Loucy (cell line): ENCODE data around the gene TANGO2.

ENCODE experiments used
- H2AFZ ChIP-seq: fragments of 200-600 bp; sonication (generic); 2 replicates; pipeline ENCODE4 v1.6.0; 2016; ENCODE audit warnings: antibody characterized with exemption, mild to moderate bottlenecking, low read length, moderate library complexity
- H3F3A ChIP-seq: fragments of 200-600 bp; 2 replicates; pipeline ENCODE4 v1.6.0; 2016; ENCODE audit warnings: antibody characterized with exemption, low read depth, mild to moderate bottlenecking
- H3K27me3 ChIP-seq: fragments of 200-600 bp; sonication (generic); 2 replicates; pipeline ENCODE4 v1.6.1; 2014; ENCODE audit warnings: low read length, mild to moderate bottlenecking; ENCODE audit not compliant: insufficient read depth, poor library complexity, severe bottlenecking
- H3K36me3 ChIP-seq: fragments of 200-600 bp; sonication (generic); 2 replicates; pipeline ENCODE4 v1.6.1; 2016; ENCODE audit warnings: low read length; ENCODE audit not compliant: insufficient read depth
- H3K4me1 ChIP-seq: fragments of 200-600 bp; sonication (generic); 2 replicates; pipeline ENCODE4 v1.5.1; 2014; ENCODE audit warnings: low read length, mild to moderate bottlenecking; ENCODE audit not compliant: insufficient read depth, poor library complexity, severe bottlenecking
- H3K4me2 ChIP-seq: fragments of 200-600 bp; sonication (generic); 2 replicates; pipeline ENCODE4 v1.6.0; 2014; ENCODE audit warnings: antibody characterized with exemption, low read length, low read depth, mild to moderate bottlenecking; ENCODE audit not compliant: poor library complexity, severe bottlenecking
- H3K4me3 ChIP-seq: fragments of 200-600 bp; sonication (generic); 2 replicates; pipeline ENCODE4 v1.5.1; 2014; ENCODE audit warnings: low read length, mild to moderate bottlenecking, mixed read lengths; ENCODE audit not compliant: poor library complexity, severe bottlenecking
- H3K79me2 ChIP-seq: fragments of 200-600 bp; sonication (generic); 2 replicates; pipeline ENCODE4 v1.6.1; 2014; ENCODE audit warnings: low read length; ENCODE audit not compliant: insufficient read depth
- H3K9ac ChIP-seq: fragments of 200-600 bp; sonication (generic); 2 replicates; pipeline ENCODE4 v1.6.0; 2014; ENCODE audit warnings: mild to moderate bottlenecking, low read depth, low read length, moderate library complexity; ENCODE audit not compliant: poor library complexity, severe bottlenecking
- H3K9me2 ChIP-seq: fragments of 200-600 bp; sonication (generic); replicated peaks from 2 replicates; pipeline ENCODE4 v1.6.1; 2016; ENCODE audit warnings: low read depth, low read length, mixed read lengths
- H3K9me3 ChIP-seq: fragments of 200-600 bp; sonication (generic); 2 replicates; pipeline ENCODE4 v1.6.1; 2014; ENCODE audit warnings: mild to moderate bottlenecking, antibody characterized with exemption, low read length, low read depth; ENCODE audit not compliant: insufficient read depth
- H4K20me1 ChIP-seq: fragments of 200-600 bp; sonication (generic); 2 replicates; pipeline ENCODE4 v1.6.0; 2014; ENCODE audit warnings: antibody characterized with exemption, low read length, mild to moderate bottlenecking; ENCODE audit not compliant: insufficient read depth, poor library complexity, severe bottlenecking
- CTCF ChIP-seq: fragments of 200-600 bp; sonication (generic); conservative IDR thresholded peaks from 2 replicates; pipeline ENCODE4 v1.5.1; 2014; ENCODE audit warnings: mild to moderate bottlenecking, antibody characterized with exemption, low read length
- EZH2phosphoT487 ChIP-seq: fragments of 200-600 bp; IDR thresholded peaks from 2 replicates; pipeline ENCODE4 v1.6.1; 2018; ENCODE audit warnings: antibody characterized with exemption, mild to moderate bottlenecking, moderate library complexity, borderline replicate concordance

The TANGO2 gene

DNA sequence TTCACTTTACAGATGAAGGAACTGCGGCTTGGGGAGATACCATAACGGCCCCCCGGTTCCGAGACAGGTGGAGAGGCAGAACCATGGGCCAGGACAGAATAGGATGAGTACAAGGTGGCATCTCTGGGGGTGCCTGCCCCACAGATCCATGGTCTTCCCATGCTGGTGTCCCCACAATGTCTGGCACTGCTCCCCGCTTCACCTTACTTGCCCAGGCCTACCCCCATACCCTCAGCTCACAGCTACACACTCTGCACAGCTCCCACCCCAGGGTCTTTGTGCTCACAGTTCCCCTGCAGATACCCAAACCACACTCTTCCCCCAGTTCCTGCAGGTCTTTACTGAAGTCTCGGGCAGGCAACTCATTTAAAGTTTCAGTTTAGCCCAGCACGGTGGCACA, 47.7 kb downstream of the TANGO2 start:
- Histone ChIP-seq H3K9ac (no peak overlapping the region), H3K9me2 (no peaks in the 10 kb centered on the region), H3K9me3 (no peaks in the 10 kb centered on the region), H3K79me2 (no peaks in the 10 kb centered on the region), H3K4me2 (no peak overlapping the region), H3K4me1 (no peaks in the 10 kb centered on the region), H3F3A (no peaks in the 10 kb centered on the region), H3K4me3 (no peak overlapping the region), H4K20me1 (no peaks in the 10 kb centered on the region), H2AFZ (no peak overlapping the region), H3K36me3 (no peaks in the 10 kb centered on the region; the same call in 1 of the 2 replicates), H3K27me3 (no peaks in the 10 kb centered on the region)
- no peak for TF ChIP-seq EZH2phosphoT487
- TF ChIP-seq CTCF = no peak

- Histone ChIP-seq H3K9me2 (no peaks in the 10 kb centered on the region), H4K20me1 (no peaks in the 10 kb centered on the region), H3F3A (no peaks in the 10 kb centered on the region), H3K79me2 (no peaks in the 10 kb centered on the region), H3K9me3 (no peaks in the 10 kb centered on the region), H3K27me3 (no peaks in the 10 kb centered on the region), H3K4me3 (no peak overlapping the region), H3K9ac (no peak overlapping the region), H2AFZ (no peak overlapping the region), H3K4me1 (no peaks in the 10 kb centered on the region), H3K4me2 (no peak overlapping the region), H3K36me3 (no peaks in the 10 kb centered on the region)
- no peak for TF ChIP-seq CTCF
- no peak for TF ChIP-seq EZH2phosphoT487
Observed at GRCh38 chr22:20069331-20070042, 48.6 kb downstream of the TANGO2 start.

GRCh38 chr22:20071524-20071972, 50.6 kb downstream of the TANGO2 start:
- no peaks in the 10 kb centered on the region; the same call in 1 of the 2 replicates for H3F3A ChIP-seq
- H2AFZ ChIP-seq = no peak overlapping the region
- no peaks in the 10 kb centered on the region for H3K9me3 ChIP-seq
- H3K9me2 ChIP-seq = no peaks in the 10 kb centered on the region
- no peaks in the 10 kb centered on the region for H3K36me3 ChIP-seq
- TF ChIP-seq CTCF = no peak
- no peak for TF ChIP-seq EZH2phosphoT487
- no peaks in the 10 kb centered on the region for H3K4me1 ChIP-seq
- no peak overlapping the region for H3K4me3 ChIP-seq
- no peak overlapping the region for H3K9ac ChIP-seq
- H3K4me2 ChIP-seq = no peak overlapping the region
- no peaks in the 10 kb centered on the region for H3K27me3 ChIP-seq
- no peaks in the 10 kb centered on the region for H4K20me1 ChIP-seq
- no peaks in the 10 kb centered on the region for H3K79me2 ChIP-seq
